ENCODE results near the gene FREY1. TPM values are rescaled to one million over a fixed set of nuclear protein-coding genes. Genes with fewer than 3 reads are reported as not detected.

Gene FREY1
- total and polyA plus RNA-seq, 2 of the 8 experiments (the other 6 are each of a cell fraction or from before 2014, with no cell fraction given), result 0.32 to 1.1 TPM

DNA sequence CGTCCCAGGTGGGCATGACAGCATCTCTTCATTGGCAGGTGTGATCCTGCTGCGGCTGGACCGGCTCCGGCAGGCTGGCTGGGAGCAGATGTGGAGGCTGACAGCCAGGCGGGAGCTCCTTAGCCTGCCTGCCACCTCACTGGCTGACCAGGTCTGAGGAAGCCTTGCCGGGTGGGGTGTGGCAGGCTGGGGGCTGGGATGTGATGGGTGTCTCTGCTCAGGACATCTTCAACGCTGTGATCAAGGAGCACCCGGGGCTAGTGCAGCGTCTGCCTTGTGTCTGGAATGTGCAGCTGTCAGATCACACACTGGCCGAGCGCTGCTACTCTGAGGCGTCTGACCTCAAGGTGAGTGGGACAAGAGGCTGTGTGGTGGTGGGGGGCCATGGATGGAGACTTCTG lies 18.9 kb upstream of the FREY1 start:
- Histone ChIP-seq H2AFZ (ENCODE audit: low read length) (no peak overlapping the region), H3K79me2 (ENCODE audit: control insufficient read depth in 1 of 2, insufficient read depth in 2 of 2, low read length in 2 of 2) (peaks cover 0 to 11% of the 10 kb centered on the region in 2 experiments; a peak in 1 of 4 replicates), H2BK120ac (replicated peaks; ENCODE audit: low read depth, low read length) (no peak overlapping the region), H4K91ac (replicated peaks; ENCODE audit: insufficient read length, low read length) (no peak overlapping the region), H2BK20ac (ENCODE audit: low read length) (no peak overlapping the region), H3K56ac (replicated peaks; ENCODE audit: insufficient read length, low read depth, low read length) (no peak overlapping the region), H3K23ac (ENCODE audit: insufficient read length) (no peak overlapping the region), H3K4me1 (replicated peaks in 1 of 4; ENCODE audit: control insufficient read depth in 3 of 4, insufficient read depth in 4 of 4, low read length in 3 of 4) (peaks cover 4 to 13% (median 9%) of the 10 kb centered on the region in 4 experiments), H2AK5ac (ENCODE audit: low read depth, low read length) (no peak overlapping the region), H2BK5ac (ENCODE audit: low read depth, low read length) (no peak overlapping the region; the same call in 1 of the 2 replicates), H3K4ac (replicated peaks; ENCODE audit: insufficient read length, low read depth, low read length) (no peak overlapping the region), H3K9me3 (ENCODE audit: insufficient read depth in 2 of 2, low read depth in 1 of 2, low read length in 1 of 2) (no peaks in the 10 kb centered on the region), H3K4me3 (ENCODE audit: extremely low read depth in 1 of 4, insufficient read depth in 2 of 4, low read depth in 3 of 4, low read length in 4 of 4) (no peak overlapping the region), H3K27me3 (replicated peaks in 1 of 4; ENCODE audit: control insufficient read depth in 3 of 4, extremely low read depth in 1 of 4, insufficient read depth in 3 of 4, low read length in 3 of 4) (peaks cover 0 to 6% (median 0%) of the 10 kb centered on the region in 4 experiments; a peak in 2 of 7 replicates), H2BK12ac (ENCODE audit: low read depth, low read length) (no peak overlapping the region), H3K14ac (ENCODE audit: insufficient read length) (no peak overlapping the region), H3K9ac (replicated peaks in 1 of 4; ENCODE audit: extremely low read depth in 1 of 4, low read depth in 3 of 4, low read length in 3 of 4) (no peak overlapping the region), H3K18ac (ENCODE audit: extremely low read depth, low read length) (no peak overlapping the region), H4K5ac (ENCODE audit: insufficient read length, low read depth, low read length) (no peak overlapping the region), H3K23me2 (ENCODE audit: low read depth, low read length) (peaks cover 12% of the 10 kb centered on the region; the same call in 1 of the 2 replicates), H3K27ac (ENCODE audit: low read depth, low read length) (no peak overlapping the region), H3K79me1 (ENCODE audit: low read depth, low read length) (peaks cover 15% of the 10 kb centered on the region), H4K20me1 (replicated peaks in 1 of 2; ENCODE audit: control insufficient read depth in 1 of 2, insufficient read depth in 2 of 2, low read length in 2 of 2) (peaks cover 10 to 20% of the 10 kb centered on the region in 2 experiments), H3K36me3 (ENCODE audit: control insufficient read depth in 2 of 4, insufficient read depth in 4 of 4, low read length in 3 of 4) (peaks cover 2 to 35% (median 20%) of the 10 kb centered on the region in 4 experiments; a peak in 7 of 8 replicates), H3K4me2 (ENCODE audit: insufficient read depth in 1 of 2, low read depth in 2 of 2, low read length in 2 of 2) (no peak overlapping the region), H2BK15ac (ENCODE audit: low read length) (no peak overlapping the region), H4K8ac (ENCODE audit: extremely low read depth, insufficient read depth, low read length) (no peak overlapping the region)
- TF ChIP-seq POLR2AphosphoS5 (IDR thresholded peaks at IDR 0.05; ENCODE audit: low read depth, low read length), result peak; percentile 30; the same call in 1 of the 2 replicates
- TF ChIP-seq RFX5 (IDR thresholded peaks at IDR 0.05; ENCODE audit: borderline replicate concordance, low read depth, low read length), result no peak
- ChIA-PET CTCF (ENCODE audit: partially characterized antibody) (interaction anchor here (4.0 kb wide), 1 partner anchor 53 kb away, joined by 26 read pairs; no protein-coding TSS in a partner anchor), POLR2A (ENCODE audit: partially characterized antibody) (interaction anchor here (1.0 to 9.8 kb wide), 6 partner anchors 9 to 317 kb away, joined by 3 to 115 read pairs (median 5); no protein-coding TSS in a partner anchor)
- DNase-seq (ENCODE audit: low read depth in 1 of 2, low spot score in 2 of 2), result no peak
- 94% methylated on average over 12 of the region's 12 CpGs; no CpG with 5 or more reads in 1 of the 2 experiments for whole genome bisulfite sequencing, 2 experiments (ENCODE audit: extremely low coverage in 1 of 2, insufficient coverage in 1 of 2, insufficient read length in 1 of 2, insufficient replicate concordance in 2 of 2, low coverage in 1 of 2, low lambda C conversion rate in 2 of 2, missing lambda C conversion rate in 1 of 2)
- no peak for FAIRE-seq
